Hepatocyte (in vitro differentiated cells): ENCODE data around the gene DHX16. TPM values are rescaled to one million over a fixed set of nuclear protein-coding genes. Genes with fewer than 3 reads are reported as not detected.

Experiments
- DNase-seq: peaks from one replicate; pipeline ENCODE4 v3.0.0-alpha.2; 2016; ENCODE audit warnings: low spot score
- H2AFZ ChIP-seq: fragments of 200-600 bp; sonication (generic); 2 replicates; pipeline ENCODE4 v1.6.0; 2016; ENCODE audit warnings: antibody characterized with exemption, mild to moderate bottlenecking
- H3K27ac ChIP-seq: fragments of 200-600 bp; sonication (generic); 2 replicates; pipeline ENCODE4 v1.5.1; 2016; ENCODE audit warnings: mild to moderate bottlenecking
- H3K27me3 ChIP-seq: fragments of 200-600 bp; sonication (generic); 2 replicates; pipeline ENCODE4 v1.6.1; 2016
- H3K36me3 ChIP-seq: fragments of 200-600 bp; sonication (generic); replicated peaks from 2 replicates; pipeline ENCODE4 v1.5.1; 2016; ENCODE audit warnings: low read depth; ENCODE audit not compliant: insufficient read depth
- H3K4me1 ChIP-seq: fragments of 200-600 bp; sonication (generic); 2 replicates; pipeline ENCODE4 v1.5.1; 2016; ENCODE audit warnings: mild to moderate bottlenecking, moderate library complexity; ENCODE audit not compliant: insufficient read depth
- H3K4me2 ChIP-seq: fragments of 200-600 bp; sonication (generic); 2 replicates; pipeline ENCODE4 v1.6.0; 2016
- H3K4me3 ChIP-seq: fragments of 200-600 bp; sonication (generic); 2 replicates; pipeline ENCODE4 v1.5.1; 2016; ENCODE audit warnings: mild to moderate bottlenecking
- H3K79me2 ChIP-seq: fragments of 200-600 bp; sonication (generic); 2 replicates; pipeline ENCODE4 v1.6.0; 2017; ENCODE audit warnings: mild to moderate bottlenecking
- H3K9me2 ChIP-seq: fragments of 200-600 bp; sonication (generic); replicated peaks from 2 replicates; pipeline ENCODE4 v1.6.0; 2017; ENCODE audit warnings: mild to moderate bottlenecking; ENCODE audit not compliant: insufficient read depth
- H3K9me3 ChIP-seq: fragments of 200-600 bp; sonication (generic); 2 replicates; pipeline ENCODE4 v1.5.1; 2016; ENCODE audit warnings: low read depth, mild to moderate bottlenecking
- H4K20me1 ChIP-seq: fragments of 200-600 bp; sonication (generic); 2 replicates; pipeline ENCODE4 v1.6.0; 2016; ENCODE audit warnings: mild to moderate bottlenecking; ENCODE audit not compliant: insufficient read depth, poor library complexity, severe bottlenecking
- EZH2 ChIP-seq: fragments of 200-600 bp; sonication (generic); IDR thresholded peaks from 2 replicates; pipeline ENCODE4 v1.6.1; 2016; ENCODE audit warnings: antibody characterized with exemption, mild to moderate bottlenecking, borderline replicate concordance
- EZH2phosphoT487 ChIP-seq: fragments of 200-600 bp; sonication (generic); IDR thresholded peaks from one replicate; pipeline ENCODE4 v1.6.1; 2018; ENCODE audit warnings: antibody characterized with exemption, mild to moderate bottlenecking, low read depth, moderate library complexity; ENCODE audit not compliant: unreplicated experiment, severe bottlenecking
- WGBS: methylation state at CpG from one replicate; pipeline ENCODE4 v1.1.6; 2016; ENCODE audit warnings: low lambda C conversion rate; ENCODE audit errors: missing lambda C conversion rate; 5-methylcytosine and 5-hydroxymethylcytosine counted together
- polyA plus RNA-seq: library from polyadenylated mRNA; unstranded; fragments of >200 nt; fragmentation: Nextera tagmentation; extraction: Ambion mirVana; gene quantifications from 2 replicates; pipeline ENCODE4 v1.2.1, GENCODE V29; 2016
- total RNA-seq: library from RNA; depleted of rRNA; stranded (reverse); fragments of >200 nt; gene quantifications from 2 replicates; pipeline ENCODE4 v1.2.3, GENCODE V29; 2014
- TF ChIP-seq, protein P1 (sequence below): fragments of 200-600 bp; sonication (generic); IDR thresholded peaks from 2 replicates; pipeline ENCODE4 v1.5.1; 2016; ENCODE audit warnings: antibody characterized with exemption, mild to moderate bottlenecking; ENCODE audit not compliant: poor library complexity

DHX16 gene
- total and polyA plus RNA-seq, 2 experiments from 2014 or later: 19.4 to 28.4 TPM

DNA sequence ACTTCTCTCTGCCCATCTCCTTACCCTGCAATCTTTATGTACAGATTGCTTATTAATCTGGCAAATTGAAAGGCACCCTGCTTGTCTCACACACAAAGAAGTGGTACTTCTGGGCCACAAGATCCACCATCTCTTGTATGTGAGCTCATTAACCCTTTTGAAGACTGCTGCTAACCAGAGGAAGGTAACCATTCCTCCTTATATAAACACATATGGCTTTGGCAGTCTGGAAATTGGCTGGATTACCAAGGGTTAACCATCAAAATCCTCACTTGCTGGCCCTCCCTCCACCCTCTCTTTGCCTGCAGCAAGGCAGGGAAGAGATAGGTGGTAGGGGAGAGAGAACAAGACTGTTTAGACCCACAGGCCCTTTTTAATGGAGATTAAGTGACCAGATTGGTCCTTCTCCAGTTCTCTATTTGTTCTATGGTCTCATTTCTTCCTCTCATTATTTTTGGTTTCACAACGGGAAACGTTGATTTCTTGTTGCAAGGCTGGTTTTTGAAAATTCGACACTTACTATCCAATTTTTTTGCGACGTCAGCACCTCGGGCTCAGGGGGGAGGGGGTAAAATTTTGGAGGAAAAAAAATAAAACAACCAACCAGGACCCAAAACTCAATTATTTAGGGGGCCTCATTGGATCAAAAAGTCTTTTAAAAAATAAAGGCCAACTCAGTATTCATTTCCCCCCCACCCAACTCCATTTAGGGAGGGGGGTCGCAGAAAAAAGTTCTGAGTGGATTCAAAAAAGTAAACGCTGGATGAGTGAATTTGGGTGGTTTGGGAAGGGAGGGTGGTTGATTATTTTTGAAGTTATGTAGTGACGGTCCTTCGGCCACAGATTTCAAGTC lies 56.6 kb downstream of the DHX16 start:
- H3K27ac ChIP-seq: peak overlapping the region; percentile 98
- peaks cover 6% of the 10 kb centered on the region for H3K36me3 ChIP-seq
- peak; percentile 37 for DNase-seq
- 2% methylated on average over 10 of the region's 10 CpGs for WGBS
- H3K27me3 ChIP-seq: no peaks in the 10 kb centered on the region
- peak overlapping the region; percentile 90 for H3K4me2 ChIP-seq
- H3K4me1 ChIP-seq: peaks cover 18% of the 10 kb centered on the region
- peaks cover 37% of the 10 kb centered on the region for H3K79me2 ChIP-seq
- TF ChIP-seq, protein P1, sequence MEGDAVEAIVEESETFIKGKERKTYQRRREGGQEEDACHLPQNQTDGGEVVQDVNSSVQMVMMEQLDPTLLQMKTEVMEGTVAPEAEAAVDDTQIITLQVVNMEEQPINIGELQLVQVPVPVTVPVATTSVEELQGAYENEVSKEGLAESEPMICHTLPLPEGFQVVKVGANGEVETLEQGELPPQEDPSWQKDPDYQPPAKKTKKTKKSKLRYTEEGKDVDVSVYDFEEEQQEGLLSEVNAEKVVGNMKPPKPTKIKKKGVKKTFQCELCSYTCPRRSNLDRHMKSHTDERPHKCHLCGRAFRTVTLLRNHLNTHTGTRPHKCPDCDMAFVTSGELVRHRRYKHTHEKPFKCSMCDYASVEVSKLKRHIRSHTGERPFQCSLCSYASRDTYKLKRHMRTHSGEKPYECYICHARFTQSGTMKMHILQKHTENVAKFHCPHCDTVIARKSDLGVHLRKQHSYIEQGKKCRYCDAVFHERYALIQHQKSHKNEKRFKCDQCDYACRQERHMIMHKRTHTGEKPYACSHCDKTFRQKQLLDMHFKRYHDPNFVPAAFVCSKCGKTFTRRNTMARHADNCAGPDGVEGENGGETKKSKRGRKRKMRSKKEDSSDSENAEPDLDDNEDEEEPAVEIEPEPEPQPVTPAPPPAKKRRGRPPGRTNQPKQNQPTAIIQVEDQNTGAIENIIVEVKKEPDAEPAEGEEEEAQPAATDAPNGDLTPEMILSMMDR: no peak
- TF ChIP-seq EZH2: no peak
- no peak for TF ChIP-seq EZH2phosphoT487
- peak overlapping the region; percentile 81 for H3K4me3 ChIP-seq
- no peak overlapping the region for H2AFZ ChIP-seq
- H3K9me2 ChIP-seq: no peaks in the 10 kb centered on the region
- no peaks in the 10 kb centered on the region for H3K9me3 ChIP-seq
- H4K20me1 ChIP-seq: peaks cover 21% of the 10 kb centered on the region

DNA sequence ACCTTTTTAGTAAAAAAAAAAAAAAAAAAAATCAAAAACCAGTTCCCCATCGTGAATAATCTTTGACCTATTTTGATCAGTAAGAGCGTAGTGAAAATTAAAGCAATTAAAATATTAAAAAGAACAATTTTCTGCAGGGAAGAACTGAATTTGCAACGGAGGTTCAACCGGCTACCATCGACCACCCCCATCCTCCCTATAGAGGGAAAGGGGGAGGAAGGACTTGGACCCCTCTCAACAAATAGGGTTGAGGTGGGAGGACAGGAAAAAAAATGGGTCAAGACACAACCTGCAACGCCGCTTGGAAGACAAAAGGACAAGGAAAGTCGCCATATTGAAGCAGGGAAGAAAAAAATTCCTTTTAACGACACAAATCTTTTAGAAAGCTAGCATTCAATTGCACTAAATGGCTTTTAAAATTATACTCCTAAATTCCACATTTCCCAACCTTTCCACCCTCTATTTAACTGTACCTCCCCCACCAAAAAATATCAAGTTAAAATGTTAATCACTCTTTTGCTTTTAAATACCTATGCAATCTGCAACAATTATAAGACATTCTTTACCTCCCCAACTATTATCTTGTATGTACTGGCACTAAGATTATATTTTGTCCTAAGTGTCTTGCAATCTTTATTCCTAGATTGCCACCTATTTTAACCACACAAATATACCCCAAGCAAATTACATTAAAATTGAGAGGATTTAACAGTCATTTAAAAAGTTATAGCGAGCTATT lies 57.4 kb downstream of the DHX16 start:
- Histone ChIP-seq H3K4me2 (peak overlapping the region; percentile 90), H3K4me3 (peak overlapping the region; percentile 81), H3K36me3 (peaks cover 6% of the 10 kb centered on the region), H3K4me1 (peaks cover 18% of the 10 kb centered on the region), H2AFZ (no peak overlapping the region), H3K79me2 (peaks cover 37% of the 10 kb centered on the region), H3K27ac (peak overlapping the region; percentile 98), H4K20me1 (peaks cover 21% of the 10 kb centered on the region), H3K27me3 (no peaks in the 10 kb centered on the region), H3K9me2 (no peaks in the 10 kb centered on the region), H3K9me3 (no peaks in the 10 kb centered on the region)
- peak; percentile 75 for DNase-seq
- no peak for TF ChIP-seq EZH2phosphoT487
- TF ChIP-seq, protein P1: no peak
- TF ChIP-seq EZH2: no peak
- 1% methylated on average over 10 of the region's 10 CpGs for WGBS

DNA sequence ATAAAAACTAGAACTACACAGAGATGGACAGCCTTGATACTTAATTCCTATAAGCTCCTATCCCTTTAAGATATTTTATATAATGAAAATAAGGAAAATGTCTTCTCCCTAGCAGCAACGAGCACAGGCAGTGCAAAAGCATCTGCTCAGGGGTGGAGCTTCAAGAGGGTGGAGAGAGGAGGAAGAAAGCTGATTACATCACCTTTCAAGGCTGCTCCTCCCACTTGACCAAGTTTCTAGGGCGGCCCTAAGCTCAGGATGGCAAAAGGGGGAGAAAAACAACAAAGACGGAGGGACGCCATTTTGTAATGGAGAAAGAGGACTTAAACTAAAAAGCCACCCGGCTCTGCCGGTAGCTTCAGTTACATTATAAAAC lies 58.0 kb downstream of the DHX16 start:
- TF ChIP-seq, protein P1: no peak
- TF ChIP-seq EZH2: no peak
- no peak for TF ChIP-seq EZH2phosphoT487
- H3K27ac ChIP-seq: peak overlapping the region; percentile 98
- H3K4me3 ChIP-seq: peak overlapping the region; percentile 81
- H3K4me2 ChIP-seq: peak overlapping the region; percentile 90
- H3K4me1 ChIP-seq: peaks cover 18% of the 10 kb centered on the region
- H2AFZ ChIP-seq: no peak overlapping the region
- H3K9me3 ChIP-seq: no peaks in the 10 kb centered on the region
- peaks cover 6% of the 10 kb centered on the region for H3K36me3 ChIP-seq
- H3K27me3 ChIP-seq: no peaks in the 10 kb centered on the region
- no peaks in the 10 kb centered on the region for H3K9me2 ChIP-seq
- H4K20me1 ChIP-seq: peaks cover 22% of the 10 kb centered on the region
- H3K79me2 ChIP-seq: peaks cover 41% of the 10 kb centered on the region
- peak; percentile 96 for DNase-seq
- under 1% methylated on average over 6 of the region's 6 CpGs for WGBS
